AG04449 (cell line): Measurements from ENCODE around the gene ARMC5.

Experiments
- CTCF ChIA-PET: fragments of 350-600 bp; formaldehyde crosslinking; extraction: SDS; loops from one replicate; lab custom pipeline; 2021; ENCODE audit warnings: antibody characterized with exemption; lab: Yijun Ruan, JAX
- POLR2A ChIA-PET: fragments of 400-600, 350-600 bp; formaldehyde crosslinking; extraction: SDS; loops from one replicate; lab custom pipeline; 2020; ENCODE audit warnings: antibody characterized with exemption, inconsistent platforms; lab: Yijun Ruan, JAX
- DNase-seq: peaks from one replicate; pipeline ENCODE4 v3.0.0-alpha.2; 2010; ENCODE audit warnings: low read depth, low spot score
- H3K4me3 ChIP-seq: 2 replicates; pipeline ENCODE4 v1.5.1; 2011; ENCODE audit warnings: low read depth, mild to moderate bottlenecking, control low read depth, low read length
- CTCF ChIP-seq: IDR thresholded peaks from one replicate; pipeline ENCODE4 v1.5.1; 2011; ENCODE audit warnings: mild to moderate bottlenecking, moderate library complexity, low read length, control low read depth, inconsistent platforms; ENCODE audit not compliant: insufficient read depth; ENCODE audit errors: missing control alignments

The ARMC5 gene

GRCh38 chr16:31471241-31471874 lies 12.1 kb downstream of the ARMC5 start:
- peak overlapping the region; percentile 89 for H3K4me3 ChIP-seq
- TF ChIP-seq CTCF, result no peak
- DNase-seq, result no peak
- POLR2A ChIA-PET, result interaction anchor here (0.8 to 1.9 kb wide), 3 partner anchors 11 to 32 kb away, joined by 3 to 12 read pairs (median 6); no protein-coding TSS in a partner anchor
- CTCF ChIA-PET, result interaction anchor here (0.9 to 5.7 kb wide), 4 partner anchors 8 to 397 kb away, joined by 3 to 86 read pairs (median 3); partner anchors contain the start of gene ARMC5

- DNase-seq, result peak; percentile 34
- CTCF ChIA-PET, result interaction anchor here (0.9 to 5.7 kb wide), 4 partner anchors 8 to 396 kb away, joined by 3 to 86 read pairs (median 3); partner anchors contain the start of gene ARMC5
- peak within 1 kb of the TSS; percentile 89 for H3K4me3 ChIP-seq
- POLR2A ChIA-PET, result interaction anchor here (0.6 to 1.9 kb wide), 8 partner anchors 11 to 330 kb away, joined by 3 to 12 read pairs (median 4); partner anchors contain the start of gene RUSF1
- no peak for TF ChIP-seq CTCF
Observed at GRCh38 chr16:31471875-31472708, 12.8 kb downstream of the ARMC5 start, which contains the start of gene TGFB1I1. TGFB1I1 (plus strand) TSS chr16:31472152; CDS start chr16:31472189, 37 bp downstream.

GRCh38 chr16:31472709-31473203 lies 13.5 kb downstream of the ARMC5 start:
- DNase-seq, result peak; percentile 46
- CTCF ChIA-PET, result interaction anchor here (0.6 to 5.7 kb wide), 4 partner anchors 9 to 29 kb away, joined by 3 to 86 read pairs (median 5); partner anchors contain the start of gene ARMC5
- POLR2A ChIA-PET, result interaction anchor here (1.0 kb wide), 1 partner anchor 14 kb away, joined by 3 read pairs; no protein-coding TSS in a partner anchor
- peak; percentile 65 for TF ChIP-seq CTCF
- H3K4me3 ChIP-seq, result peak overlapping the region; percentile 89

GRCh38 chr16:31473264-31473984 lies 14.1 kb downstream of the ARMC5 start:
- no peak for TF ChIP-seq CTCF
- POLR2A ChIA-PET, result interaction anchor here (1.0 to 1.4 kb wide), 2 partner anchors 15 to 239 kb away, joined by 3 to 4 read pairs; a partner anchor contains a TSS
- CTCF ChIA-PET, result interaction anchor here (0.6 to 5.7 kb wide), 6 partner anchors 12 to 28 kb away, joined by 3 to 86 read pairs (median 10); partner anchors contain the start of gene ARMC5
- DNase-seq, result no peak
- peak overlapping the region; percentile 89 for H3K4me3 ChIP-seq

DNA sequence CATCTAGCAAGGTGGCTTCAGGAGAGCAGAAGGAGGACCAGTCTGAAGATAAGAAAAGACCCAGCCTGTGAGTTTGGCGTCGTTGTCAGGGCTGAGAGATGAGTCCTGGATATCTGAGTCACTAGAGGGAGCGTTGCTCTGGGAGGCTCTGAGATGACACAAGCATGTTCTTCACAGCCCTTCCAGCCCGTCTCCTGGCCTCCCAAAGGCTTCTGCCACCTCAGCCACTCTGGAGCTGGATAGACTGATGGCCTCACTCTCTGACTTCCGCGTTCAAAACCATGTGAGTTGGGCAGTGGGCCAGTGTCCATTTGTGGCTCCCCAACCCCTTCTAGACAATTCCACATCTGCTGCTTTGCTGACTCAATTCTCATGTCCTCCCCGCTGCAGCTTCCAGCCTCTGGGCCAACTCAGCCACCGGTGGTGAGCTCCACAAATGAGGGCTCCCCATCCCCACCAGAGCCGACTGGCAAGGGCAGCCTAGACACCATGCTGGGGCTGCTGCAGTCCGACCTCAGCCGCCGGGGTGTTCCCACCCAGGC lies 14.9 kb downstream of the ARMC5 start:
- H3K4me3 ChIP-seq, result no peak overlapping the region
- DNase-seq, result peak; percentile 26
- ChIA-PET CTCF (interaction anchor here (1.6 to 2.3 kb wide), 4 partner anchors 13 to 27 kb away, joined by 7 to 13 read pairs (median 10); partner anchors contain the start of gene ARMC5), POLR2A (interaction anchor here (0.5 to 1.4 kb wide), 4 partner anchors 11 to 239 kb away, joined by 3 to 8 read pairs (median 4); a partner anchor contains a TSS)
- TF ChIP-seq CTCF, result no peak
